PFSK-1 (cell line): ENCODE data around the gene CCDC192.

Experiments
- FOXP2 ChIP-seq: optimal IDR thresholded peaks from 2 replicates; pipeline ENCODE3; 2011; ENCODE audit warnings: borderline replicate concordance, control low read depth, inconsistent platforms; ENCODE audit not compliant: insufficient read depth; ENCODE audit errors: extremely low read length, extremely low read depth
- POLR2AphosphoS5 ChIP-seq: IDR thresholded peaks from 2 replicates; pipeline ENCODE4 v1.6.1; 2012; ENCODE audit warnings: low read depth, mild to moderate bottlenecking, control low read depth, low read length, moderate library complexity
- SIN3A ChIP-seq: IDR thresholded peaks from 2 replicates; pipeline ENCODE4 v1.6.1; 2012; ENCODE audit warnings: mild to moderate bottlenecking, low read length, moderate library complexity, borderline replicate concordance; ENCODE audit not compliant: insufficient read depth
- TAF1 ChIP-seq: IDR thresholded peaks from 2 replicates; pipeline ENCODE4 v1.6.1; 2012; ENCODE audit warnings: low read length, control low read depth, borderline replicate concordance; ENCODE audit not compliant: insufficient read depth
- TF ChIP-seq, protein P1 (sequence below), 2 experiments: IDR thresholded peaks; 2 replicates each; pipeline versions ENCODE4 v1.6.1 to v1.8.0; 2011 to 2012; ENCODE audit warnings: low read depth in 2 of 2, low read length in 2 of 2, control low read depth in 1 of 2, inconsistent platforms in 1 of 2, mild to moderate bottlenecking in 1 of 2, moderate library complexity in 1 of 2; ENCODE audit not compliant: insufficient read depth in 1 of 2

The CCDC192 gene

DNA sequence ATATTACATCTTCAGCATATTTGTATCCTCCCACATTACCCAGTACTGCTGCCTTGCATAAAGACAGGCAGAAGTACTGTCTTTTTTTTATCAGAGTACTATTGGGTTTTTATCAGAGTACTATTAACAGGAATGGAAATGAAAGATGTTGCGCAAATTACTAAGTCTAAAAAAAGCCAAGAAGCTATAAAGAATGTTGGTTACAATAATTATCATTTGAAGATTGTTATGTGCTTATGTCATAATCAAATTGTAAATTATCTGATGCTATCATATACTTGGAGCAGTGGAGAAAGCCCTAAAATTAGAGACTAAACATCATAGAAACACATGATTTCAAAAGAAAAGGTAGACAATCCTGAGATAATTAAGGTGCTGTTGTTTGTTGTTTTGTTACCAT is 188.8 kb downstream of the CCDC192 start:
- no peak for TF ChIP-seq SIN3A
- no peak for TF ChIP-seq POLR2AphosphoS5
- TF ChIP-seq, protein P1, sequence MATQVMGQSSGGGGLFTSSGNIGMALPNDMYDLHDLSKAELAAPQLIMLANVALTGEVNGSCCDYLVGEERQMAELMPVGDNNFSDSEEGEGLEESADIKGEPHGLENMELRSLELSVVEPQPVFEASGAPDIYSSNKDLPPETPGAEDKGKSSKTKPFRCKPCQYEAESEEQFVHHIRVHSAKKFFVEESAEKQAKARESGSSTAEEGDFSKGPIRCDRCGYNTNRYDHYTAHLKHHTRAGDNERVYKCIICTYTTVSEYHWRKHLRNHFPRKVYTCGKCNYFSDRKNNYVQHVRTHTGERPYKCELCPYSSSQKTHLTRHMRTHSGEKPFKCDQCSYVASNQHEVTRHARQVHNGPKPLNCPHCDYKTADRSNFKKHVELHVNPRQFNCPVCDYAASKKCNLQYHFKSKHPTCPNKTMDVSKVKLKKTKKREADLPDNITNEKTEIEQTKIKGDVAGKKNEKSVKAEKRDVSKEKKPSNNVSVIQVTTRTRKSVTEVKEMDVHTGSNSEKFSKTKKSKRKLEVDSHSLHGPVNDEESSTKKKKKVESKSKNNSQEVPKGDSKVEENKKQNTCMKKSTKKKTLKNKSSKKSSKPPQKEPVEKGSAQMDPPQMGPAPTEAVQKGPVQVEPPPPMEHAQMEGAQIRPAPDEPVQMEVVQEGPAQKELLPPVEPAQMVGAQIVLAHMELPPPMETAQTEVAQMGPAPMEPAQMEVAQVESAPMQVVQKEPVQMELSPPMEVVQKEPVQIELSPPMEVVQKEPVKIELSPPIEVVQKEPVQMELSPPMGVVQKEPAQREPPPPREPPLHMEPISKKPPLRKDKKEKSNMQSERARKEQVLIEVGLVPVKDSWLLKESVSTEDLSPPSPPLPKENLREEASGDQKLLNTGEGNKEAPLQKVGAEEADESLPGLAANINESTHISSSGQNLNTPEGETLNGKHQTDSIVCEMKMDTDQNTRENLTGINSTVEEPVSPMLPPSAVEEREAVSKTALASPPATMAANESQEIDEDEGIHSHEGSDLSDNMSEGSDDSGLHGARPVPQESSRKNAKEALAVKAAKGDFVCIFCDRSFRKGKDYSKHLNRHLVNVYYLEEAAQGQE (IDR thresholded peaks at IDR 0.05; ENCODE audit: insufficient read depth in 1 of 2, low read depth in 2 of 2, low read length in 2 of 2), result no peak
- no peak for TF ChIP-seq FOXP2
- no peak for TF ChIP-seq TAF1

DNA sequence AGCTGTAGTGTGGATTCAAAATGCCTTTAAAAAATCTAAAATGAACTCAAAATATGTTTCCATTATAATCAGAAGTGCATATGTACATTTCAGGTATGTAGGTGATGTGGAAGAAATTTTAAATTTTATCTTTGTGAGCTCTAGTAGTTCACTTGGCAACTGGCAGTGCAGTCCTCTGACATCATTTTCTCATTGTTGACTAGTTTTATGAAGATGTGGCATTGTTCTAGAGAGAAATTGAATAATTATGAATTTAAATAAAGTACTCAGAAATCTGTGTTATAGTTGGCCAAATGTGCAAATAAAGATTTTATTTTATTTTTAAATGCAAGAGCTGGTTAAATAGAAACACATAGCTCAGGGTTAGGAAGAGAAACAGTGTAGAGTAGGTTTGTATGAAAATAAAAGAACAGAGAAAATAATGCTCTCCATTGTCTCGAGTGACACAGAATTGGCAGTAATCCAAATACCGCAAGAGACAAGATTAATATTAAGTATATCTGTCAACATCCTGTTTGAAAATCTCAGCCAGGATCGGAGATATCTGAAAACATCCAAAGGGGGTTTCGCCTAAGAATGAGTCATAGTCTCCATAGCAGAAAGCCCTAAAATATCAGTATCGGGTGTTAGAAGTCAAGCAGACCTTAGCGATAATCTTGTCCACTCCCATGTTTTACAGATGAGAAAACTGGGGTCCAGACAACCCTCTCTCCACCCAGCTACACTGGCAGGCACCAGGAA is 189.4 kb downstream of the CCDC192 start:
- TF ChIP-seq, protein P1 (IDR thresholded peaks at IDR 0.05; ENCODE audit: insufficient read depth in 1 of 2, low read depth in 2 of 2, low read length in 2 of 2), result no peak
- no peak for TF ChIP-seq TAF1
- no peak for TF ChIP-seq FOXP2
- no peak for TF ChIP-seq SIN3A
- no peak for TF ChIP-seq POLR2AphosphoS5

DNA sequence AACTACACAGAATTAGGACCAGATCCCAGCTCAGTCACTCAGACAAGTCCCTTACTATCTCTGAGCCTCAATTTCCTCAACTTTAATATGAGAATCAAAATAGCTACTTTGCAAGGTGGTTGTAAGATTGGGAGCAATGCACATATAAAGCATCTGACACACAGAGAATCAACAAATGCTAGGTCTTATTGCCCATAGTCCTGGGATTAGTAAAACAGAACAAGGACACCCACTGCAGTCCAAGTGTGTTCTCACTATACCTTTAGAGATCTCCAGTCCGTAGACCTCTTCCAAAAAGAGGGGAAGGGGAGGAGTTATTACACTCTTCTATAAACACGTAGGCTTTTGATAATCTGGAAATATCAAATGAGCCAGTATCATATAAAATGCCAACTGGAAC is 190.0 kb downstream of the CCDC192 start:
- 0 out of 2 replicates have a peak, but pooled peaks have one; percentile 27 for TF ChIP-seq TAF1
- TF ChIP-seq, protein P1 (IDR thresholded peaks at IDR 0.05; ENCODE audit: insufficient read depth in 1 of 2, low read depth in 2 of 2, low read length in 2 of 2), result no peak
- TF ChIP-seq FOXP2, result no peak
- TF ChIP-seq POLR2AphosphoS5, result no peak
- TF ChIP-seq SIN3A, result no peak

DNA sequence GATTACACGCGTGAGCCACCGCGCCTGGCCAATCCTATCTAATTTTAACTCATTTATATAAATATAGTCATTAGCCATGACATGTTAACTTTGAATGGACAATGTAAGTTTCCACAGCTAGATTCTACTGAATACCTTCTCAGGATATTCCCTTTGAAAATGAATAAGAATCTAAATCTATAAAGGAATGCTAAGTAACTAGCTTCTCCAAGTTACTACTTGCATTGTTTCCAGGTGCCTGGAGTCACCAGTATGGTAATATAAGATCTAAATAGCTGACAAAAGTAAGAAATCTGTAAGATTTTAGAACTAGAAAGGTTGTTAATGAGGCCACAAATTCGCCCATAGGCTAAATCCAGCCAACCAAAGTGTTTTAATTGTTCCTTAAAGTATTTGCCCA is 191.3 kb downstream of the CCDC192 start:
- TF ChIP-seq FOXP2 (no peak), POLR2AphosphoS5 (no peak), TAF1 (no peak), SIN3A (no peak)
- TF ChIP-seq, protein P1 (IDR thresholded peaks at IDR 0.05; ENCODE audit: insufficient read depth in 1 of 2, low read depth in 2 of 2, low read length in 2 of 2), result no peak
